ENCODE data around the gene DYNC2LI1.

Gene DYNC2LI1

GRCh38 chr2:43745457-43745856 is 28.4 kb upstream of the DYNC2LI1 start:
- H4K20me1 ChIP-seq (ENCODE audit: insufficient read depth), result no peaks in the 10 kb centered on the region
- H3K4me1 ChIP-seq (ENCODE audit: low read depth, poor library complexity, severe bottlenecking), result no peaks in the 10 kb centered on the region
- H3K9ac ChIP-seq, result no peak overlapping the region
- H3K4me2 ChIP-seq, result no peak overlapping the region
- H3K4me3 ChIP-seq (IDR thresholded peaks at IDR 0.05; ENCODE audit: insufficient read depth, low read depth, low read length), result no peak overlapping the region
- H2AFZ ChIP-seq (ENCODE audit: low read depth), result no peak overlapping the region
- no peaks in the 10 kb centered on the region for H3K36me3 ChIP-seq (ENCODE audit: insufficient read depth)
- H3K79me2 ChIP-seq (ENCODE audit: insufficient read depth, low read depth), result no peaks in the 10 kb centered on the region
- TF ChIP-seq, protein P1, sequence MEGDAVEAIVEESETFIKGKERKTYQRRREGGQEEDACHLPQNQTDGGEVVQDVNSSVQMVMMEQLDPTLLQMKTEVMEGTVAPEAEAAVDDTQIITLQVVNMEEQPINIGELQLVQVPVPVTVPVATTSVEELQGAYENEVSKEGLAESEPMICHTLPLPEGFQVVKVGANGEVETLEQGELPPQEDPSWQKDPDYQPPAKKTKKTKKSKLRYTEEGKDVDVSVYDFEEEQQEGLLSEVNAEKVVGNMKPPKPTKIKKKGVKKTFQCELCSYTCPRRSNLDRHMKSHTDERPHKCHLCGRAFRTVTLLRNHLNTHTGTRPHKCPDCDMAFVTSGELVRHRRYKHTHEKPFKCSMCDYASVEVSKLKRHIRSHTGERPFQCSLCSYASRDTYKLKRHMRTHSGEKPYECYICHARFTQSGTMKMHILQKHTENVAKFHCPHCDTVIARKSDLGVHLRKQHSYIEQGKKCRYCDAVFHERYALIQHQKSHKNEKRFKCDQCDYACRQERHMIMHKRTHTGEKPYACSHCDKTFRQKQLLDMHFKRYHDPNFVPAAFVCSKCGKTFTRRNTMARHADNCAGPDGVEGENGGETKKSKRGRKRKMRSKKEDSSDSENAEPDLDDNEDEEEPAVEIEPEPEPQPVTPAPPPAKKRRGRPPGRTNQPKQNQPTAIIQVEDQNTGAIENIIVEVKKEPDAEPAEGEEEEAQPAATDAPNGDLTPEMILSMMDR (conservative IDR thresholded peaks at IDR 0.05; ENCODE audit: low read depth, low read length), result no peak
- no peaks in the 10 kb centered on the region for H3K27me3 ChIP-seq (ENCODE audit: insufficient read depth, low read depth)
- no peak overlapping the region for H3K27ac ChIP-seq

- Histone ChIP-seq H3K9ac (no peak overlapping the region), H3K36me3 (ENCODE audit: insufficient read depth) (no peaks in the 10 kb centered on the region), H3K27ac (no peak overlapping the region), H3K4me1 (ENCODE audit: low read depth, poor library complexity, severe bottlenecking) (no peaks in the 10 kb centered on the region), H3K27me3 (ENCODE audit: insufficient read depth, low read depth) (no peaks in the 10 kb centered on the region), H3K4me3 (IDR thresholded peaks at IDR 0.05; ENCODE audit: insufficient read depth, low read depth, low read length) (no peak overlapping the region), H3K4me2 (no peak overlapping the region), H2AFZ (ENCODE audit: low read depth) (no peak overlapping the region), H3K79me2 (ENCODE audit: insufficient read depth, low read depth) (no peaks in the 10 kb centered on the region), H4K20me1 (ENCODE audit: insufficient read depth) (no peaks in the 10 kb centered on the region)
- TF ChIP-seq, protein P1 (conservative IDR thresholded peaks at IDR 0.05; ENCODE audit: low read depth, low read length), result no peak
Measured at GRCh38 chr2:43748333-43748732, 25.5 kb upstream of the DYNC2LI1 start.

GRCh38 chr2:43749583-43749982 is 24.3 kb upstream of the DYNC2LI1 start:
- Histone ChIP-seq H3K4me2 (no peak overlapping the region), H2AFZ (ENCODE audit: low read depth) (no peak overlapping the region), H3K27ac (no peak overlapping the region), H3K4me1 (ENCODE audit: low read depth, poor library complexity, severe bottlenecking) (no peaks in the 10 kb centered on the region), H3K79me2 (ENCODE audit: insufficient read depth, low read depth) (no peaks in the 10 kb centered on the region), H4K20me1 (ENCODE audit: insufficient read depth) (no peaks in the 10 kb centered on the region), H3K4me3 (IDR thresholded peaks at IDR 0.05; ENCODE audit: insufficient read depth, low read depth, low read length) (no peak overlapping the region), H3K27me3 (ENCODE audit: insufficient read depth, low read depth) (no peaks in the 10 kb centered on the region), H3K36me3 (ENCODE audit: insufficient read depth) (no peaks in the 10 kb centered on the region), H3K9ac (no peak overlapping the region)
- TF ChIP-seq, protein P1 (conservative IDR thresholded peaks at IDR 0.05; ENCODE audit: low read depth, low read length), result no peak

GRCh38 chr2:43751476-43751990 is 22.3 kb upstream of the DYNC2LI1 start:
- H3K4me2 ChIP-seq, result no peak overlapping the region
- no peak overlapping the region for H2AFZ ChIP-seq (ENCODE audit: low read depth)
- H3K27ac ChIP-seq, result no peak overlapping the region
- no peaks in the 10 kb centered on the region for H3K4me1 ChIP-seq (ENCODE audit: low read depth, poor library complexity, severe bottlenecking)
- no peaks in the 10 kb centered on the region for H3K79me2 ChIP-seq (ENCODE audit: insufficient read depth, low read depth)
- no peaks in the 10 kb centered on the region for H3K27me3 ChIP-seq (ENCODE audit: insufficient read depth, low read depth)
- no peaks in the 10 kb centered on the region for H4K20me1 ChIP-seq (ENCODE audit: insufficient read depth)
- TF ChIP-seq, protein P1 (conservative IDR thresholded peaks at IDR 0.05; ENCODE audit: low read depth, low read length), result no peak
- no peaks in the 10 kb centered on the region for H3K36me3 ChIP-seq (ENCODE audit: insufficient read depth)
- H3K4me3 ChIP-seq (IDR thresholded peaks at IDR 0.05; ENCODE audit: insufficient read depth, low read depth, low read length), result no peak overlapping the region
- H3K9ac ChIP-seq, result no peak overlapping the region

All from KMS-11 (cell line).